HepG2 (cell line): ENCODE data around the gene TMEM116. TPM values are rescaled to one million over a fixed set of nuclear protein-coding genes. Genes with fewer than 3 reads are reported as not detected.

ENCODE experiments used
- AKNA ChIP-seq: sonication (generic); formaldehyde crosslinking; IDR thresholded peaks from 2 replicates; pipeline ENCODE4 v1.4.0; 2020; ENCODE audit warnings: missing genetic modification reagents, borderline replicate concordance
- ATRX ChIP-seq: sonication (generic); formaldehyde crosslinking; IDR thresholded peaks from 2 replicates; pipeline ENCODE4 v1.4.0; 2020; ENCODE audit warnings: missing genetic modification reagents, borderline replicate concordance
- FOXA1 ChIP-seq, 2 experiments: fragments of 450-650 bp in 1 of 2; sonication (generic) in 1 of 2; formaldehyde crosslinking in 1 of 2; IDR thresholded peaks; 2 replicates each; pipeline versions ENCODE4 v1.4.0 to v1.6.1; 2016 to 2020; ENCODE audit warnings: missing genetic modification reagents in 1 of 2
- FOXK1 ChIP-seq: sonication (generic); formaldehyde crosslinking; IDR thresholded peaks from 2 replicates; pipeline ENCODE4 v1.4.0; 2020; ENCODE audit warnings: low read depth, missing genetic modification reagents, borderline replicate concordance
- HBP1 ChIP-seq: IDR thresholded peaks from 2 replicates; pipeline ENCODE4 v1.6.1; 2016; ENCODE audit warnings: low read depth, control low read depth
- ONECUT2 ChIP-seq: sonication (generic); formaldehyde crosslinking; IDR thresholded peaks from 2 replicates; pipeline ENCODE4 v1.4.0; 2020; ENCODE audit warnings: missing genetic modification reagents
- PATZ1 ChIP-seq: sonication (generic); formaldehyde crosslinking; IDR thresholded peaks from 2 replicates; pipeline ENCODE4 v1.4.0; 2020; ENCODE audit warnings: missing genetic modification reagents
- RBM39 ChIP-seq: fragments of 200-400 bp; formaldehyde crosslinking; IDR thresholded peaks from one replicate; pipeline ENCODE4 v1.6.1; 2018; ENCODE audit warnings: antibody characterized with exemption, mild to moderate bottlenecking, low read depth, low read length; ENCODE audit not compliant: poor library complexity, severe bottlenecking
- REST ChIP-seq, 2 experiments: IDR thresholded peaks; 2 replicates each; pipeline ENCODE4 v1.6.1; 2011 to 2012; ENCODE audit warnings: low read length in 2 of 2, borderline replicate concordance in 1 of 2, low read depth in 1 of 2, mild to moderate bottlenecking in 1 of 2, moderate library complexity in 1 of 2
- ZFP37 ChIP-seq: sonication (generic); formaldehyde crosslinking; IDR thresholded peaks from 2 replicates; pipeline ENCODE4 v1.4.0; 2020; ENCODE audit warnings: missing genetic modification reagents, borderline replicate concordance
- ZNF263 ChIP-seq: sonication (generic); formaldehyde crosslinking; IDR thresholded peaks from 2 replicates; pipeline ENCODE4 v1.4.0; 2020; ENCODE audit warnings: missing genetic modification reagents
- ZUFSP ChIP-seq: sonication (generic); formaldehyde crosslinking; IDR thresholded peaks from 2 replicates; pipeline ENCODE4 v1.9.0; 2021; ENCODE audit warnings: missing genetic modification reagents, mild to moderate bottlenecking, borderline replicate concordance
- polyA plus RNA-seq, 8 experiments: library from polyadenylated mRNA; depleted of rRNA in 3 of 8; stranded (reverse) in 7 of 8; unstranded in 1 of 8; fragments of >200 nt; fragmentation: Illumina TruSeq in 4 of 8; extraction: Trizol in 4 of 8; gene quantifications; 2 replicates each; pipeline versions ENCODE4 v1.2.1 to v1.2.3, GENCODE V29; 2011 to 2016; ENCODE audit warnings: low read depth in 4 of 8, missing spikeins in 1 of 8, mixed read lengths in 1 of 8; ENCODE audit not compliant: insufficient read depth in 1 of 8
- total RNA-seq, 5 experiments: library from RNA; depleted of rRNA; stranded (reverse); fragments of >200 nt; fragmentation: Illumina TruSeq; extraction: Trizol; gene quantifications; 2 replicates each; pipeline ENCODE4 v1.2.3, GENCODE V29; 2016; ENCODE audit warnings: low read depth in 1 of 5

TMEM116 gene
- total and polyA plus RNA-seq, 2 of the 13 experiments (the other 11 are each of a cell fraction or from before 2014, with no cell fraction given): 14.0 to 17.8 TPM

- TF ChIP-seq REST (IDR thresholded peaks at IDR 0.05; ENCODE audit: borderline replicate concordance in 1 of 2, low read depth in 1 of 2, low read length in 2 of 2): no peak
- TF ChIP-seq AKNA (CRISPR knock-in tag): no peak
- peak; percentile 42; the same call in 1 of the 2 replicates for TF ChIP-seq FOXK1 (CRISPR knock-in tag)
- no peak for TF ChIP-seq ZUFSP
- TF ChIP-seq ZNF263: 0 out of 2 replicates have a peak, but pooled peaks have one; percentile 27
- no peak for TF ChIP-seq HBP1 (CRISPR knock-in tag)
- TF ChIP-seq PATZ1 (CRISPR knock-in tag): peak; percentile 92
- TF ChIP-seq ATRX (CRISPR knock-in tag): no peak
- no peak for TF ChIP-seq RBM39
- TF ChIP-seq ZFP37 (CRISPR knock-in tag): no peak; the same call in 1 of the 2 replicates
- no peak for TF ChIP-seq FOXA1 (IDR thresholded peaks at IDR 0.05)
- TF ChIP-seq FOXA1 (CRISPR knock-in tag; IDR thresholded peaks at IDR 0.05): no peak
- TF ChIP-seq ONECUT2: no peak
Measured at GRCh38 chr12:112012775-112013600, at the start of gene TMEM116, which contains the start of gene ERP29 (continued).
